HG02623 (cell line): Measurements from ENCODE around the gene RFC2.
"Not testable (repeated sequence)": the region's sequence is repeated elsewhere in the genome, so short reads cannot be mapped to it uniquely, and the experiment has no call there.

Experiments
- ATAC-seq: cut with Tn5 transposase; IDR thresholded peaks from one replicate; pipeline ENCODE4 v1.9.1; 2021; ENCODE audit warnings: moderate library complexity; ENCODE audit not compliant: unreplicated experiment

Gene RFC2

GRCh38 chr7:74220229-74220628, 34.0 kb downstream of the RFC2 start:
- no peak for ATAC-seq

- no peak for ATAC-seq
Measured at GRCh38 chr7:74219416-74219815, 34.8 kb downstream of the RFC2 start.

- no peak for ATAC-seq
Measured at GRCh38 chr7:74218343-74218698, 35.9 kb downstream of the RFC2 start.

- peak; percentile 38 for ATAC-seq
Measured at GRCh38 chr7:74217455-74218342, 36.5 kb downstream of the RFC2 start.

- ATAC-seq, result no peak
Measured at GRCh38 chr7:74216361-74216761, 37.8 kb downstream of the RFC2 start.

GRCh38 chr7:74215921-74216320, 38.3 kb downstream of the RFC2 start:
- no peak for ATAC-seq

- no peak for ATAC-seq
Measured at GRCh38 chr7:74214816-74215630, 39.2 kb downstream of the RFC2 start.

GRCh38 chr7:74212661-74213060, 41.5 kb downstream of the RFC2 start:
- ATAC-seq, result no peak

- not testable (repeated sequence) for ATAC-seq
Measured at GRCh38 chr7:74208241-74208640, 46.0 kb downstream of the RFC2 start.

GRCh38 chr7:74207586-74207985, 46.6 kb downstream of the RFC2 start:
- ATAC-seq, result no peak

GRCh38 chr7:74206589-74207120, 47.5 kb downstream of the RFC2 start:
- no peak for ATAC-seq

GRCh38 chr7:74206052-74206451, 48.1 kb downstream of the RFC2 start:
- ATAC-seq, result not testable (repeated sequence)

GRCh38 chr7:74203956-74204618, 50.1 kb downstream of the RFC2 start:
- no peak for ATAC-seq

GRCh38 chr7:74202841-74203556, 51.2 kb downstream of the RFC2 start:
- ATAC-seq, result no peak

GRCh38 chr7:74199551-74200355, 54.4 kb downstream of the RFC2 start:
- no peak for ATAC-seq

- ATAC-seq, result no peak
Measured at GRCh38 chr7:74197449-74198124, 56.6 kb downstream of the RFC2 start.

- not testable (repeated sequence) for ATAC-seq
Measured at GRCh38 chr7:74195968-74196654, 58.1 kb downstream of the RFC2 start.

- not testable (repeated sequence) for ATAC-seq
Measured at GRCh38 chr7:74195139-74195860, 58.9 kb downstream of the RFC2 start.
